HTR-8/SVneo (cell line): ENCODE measurements around the gene SSU72.
A peak's percentile ranks its signal among the peaks of the same experiment; 100 is the strongest.
"Not testable (repeated sequence)": the region's sequence is repeated elsewhere in the genome, so short reads cannot be mapped to it uniquely, and the experiment has no call there.

Experiments used
- DNase-seq: peaks from one replicate; pipeline ENCODE4 v3.0.0; 2011; ENCODE audit warnings: low spot score, mixed read lengths; ENCODE audit not compliant: insufficient read length
- FAIRE-seq: peaks from 2 replicates; lab custom pipeline; 2011; peaks lifted over from hg19 to GRCh38; lab: Jason Lieb, UNC

SSU72 gene

GRCh38 chr1:1534401-1535154, 40.1 kb downstream of the SSU72 start:
- DNase-seq (no peak), FAIRE-seq (no peak)

GRCh38 chr1:1533894-1534291, 40.8 kb downstream of the SSU72 start:
- FAIRE-seq, DNase-seq: not testable (repeated sequence)

GRCh38 chr1:1533176-1533893, 41.3 kb downstream of the SSU72 start:
- not testable (repeated sequence) for FAIRE-seq, DNase-seq

GRCh38 chr1:1531947-1532346, 42.7 kb downstream of the SSU72 start:
- no peak for FAIRE-seq

GRCh38 chr1:1529936-1530335, 44.7 kb downstream of the SSU72 start:
- FAIRE-seq: no peak
- DNase-seq: no peak

More at GRCh38 chr1:1531947-1532346, 42.7 kb downstream of the SSU72 start:
- DNase-seq: no peak

GRCh38 chr1:1529321-1529720, 45.3 kb downstream of the SSU72 start:
- no peak for DNase-seq
- no peak for FAIRE-seq

- DNase-seq: no peak
- no peak for FAIRE-seq
Measured at GRCh38 chr1:1528301-1529267, 46.1 kb downstream of the SSU72 start.

- FAIRE-seq (no peak), DNase-seq (no peak)
Measured at GRCh38 chr1:1527092-1527816, 47.4 kb downstream of the SSU72 start.

GRCh38 chr1:1526476-1526875, 48.2 kb downstream of the SSU72 start:
- not testable (repeated sequence) for FAIRE-seq

GRCh38 chr1:1524750-1525383, 49.8 kb downstream of the SSU72 start:
- not testable (repeated sequence) for DNase-seq, FAIRE-seq

More at GRCh38 chr1:1526476-1526875, 48.2 kb downstream of the SSU72 start:
- DNase-seq: not testable (repeated sequence)

GRCh38 chr1:1523651-1524050, 51.0 kb downstream of the SSU72 start:
- DNase-seq, FAIRE-seq: not testable (repeated sequence)

- FAIRE-seq, DNase-seq: not testable (repeated sequence)
Measured at GRCh38 chr1:1523226-1523625, 51.4 kb downstream of the SSU72 start.

- FAIRE-seq: not testable (repeated sequence)
Measured at GRCh38 chr1:1522536-1522935, 52.1 kb downstream of the SSU72 start.

GRCh38 chr1:1521331-1521730, 53.3 kb downstream of the SSU72 start:
- FAIRE-seq (no peak), DNase-seq (no peak)

More at GRCh38 chr1:1522536-1522935, 52.1 kb downstream of the SSU72 start:
- DNase-seq: not testable (repeated sequence)

GRCh38 chr1:1519805-1520505, 54.7 kb downstream of the SSU72 start:
- FAIRE-seq: peak; percentile 46

GRCh38 chr1:1518621-1519007, 56.0 kb downstream of the SSU72 start:
- DNase-seq, FAIRE-seq: not testable (repeated sequence)

More at GRCh38 chr1:1519805-1520505, 54.7 kb downstream of the SSU72 start:
- not testable (repeated sequence) for DNase-seq

- DNase-seq: no peak
- FAIRE-seq: peak; percentile 83
Measured at GRCh38 chr1:1517973-1518620, 56.6 kb downstream of the SSU72 start.

GRCh38 chr1:1516923-1517322, 57.7 kb downstream of the SSU72 start:
- DNase-seq, FAIRE-seq: not testable (repeated sequence)
